WI38 (cell line): Measurements from ENCODE around the gene BABAM2.

ENCODE experiments used
- H3K4me3 ChIP-seq: 2 replicates; pipeline ENCODE4 v1.5.1; 2011; ENCODE audit warnings: low read depth, mild to moderate bottlenecking, control low read depth, low read length
- TF ChIP-seq, protein P1 (sequence below): IDR thresholded peaks from 2 replicates; pipeline ENCODE4 v1.5.1; 2012; ENCODE audit warnings: low read depth, mild to moderate bottlenecking, control low read depth, low read length

Gene BABAM2

DNA sequence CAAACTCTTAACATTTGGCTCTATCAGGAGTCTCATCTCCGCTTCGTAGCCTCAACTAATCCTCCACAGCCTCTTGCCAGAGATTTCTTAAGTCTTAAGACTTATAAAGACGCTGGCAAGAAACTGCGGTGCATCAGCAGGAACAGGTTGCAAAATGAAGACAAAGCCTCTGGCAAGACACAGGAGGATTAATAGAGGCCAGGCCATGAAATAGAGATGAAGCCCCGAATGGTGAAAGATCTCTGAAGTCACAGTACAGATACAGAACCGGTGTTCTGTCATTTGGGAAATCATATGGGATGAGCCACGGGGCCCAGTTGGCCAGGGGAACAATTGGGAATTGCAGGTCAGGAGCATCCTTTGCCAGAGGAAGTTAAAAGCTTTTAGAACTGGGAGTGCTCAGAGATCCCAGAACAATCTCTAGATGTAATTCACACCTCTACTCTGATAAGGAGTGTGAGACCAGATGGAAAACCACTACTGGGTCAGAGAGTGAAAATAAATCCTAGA lies 311.2 kb downstream of the BABAM2 start:
- no peak overlapping the region for H3K4me3 ChIP-seq
- TF ChIP-seq, protein P1, sequence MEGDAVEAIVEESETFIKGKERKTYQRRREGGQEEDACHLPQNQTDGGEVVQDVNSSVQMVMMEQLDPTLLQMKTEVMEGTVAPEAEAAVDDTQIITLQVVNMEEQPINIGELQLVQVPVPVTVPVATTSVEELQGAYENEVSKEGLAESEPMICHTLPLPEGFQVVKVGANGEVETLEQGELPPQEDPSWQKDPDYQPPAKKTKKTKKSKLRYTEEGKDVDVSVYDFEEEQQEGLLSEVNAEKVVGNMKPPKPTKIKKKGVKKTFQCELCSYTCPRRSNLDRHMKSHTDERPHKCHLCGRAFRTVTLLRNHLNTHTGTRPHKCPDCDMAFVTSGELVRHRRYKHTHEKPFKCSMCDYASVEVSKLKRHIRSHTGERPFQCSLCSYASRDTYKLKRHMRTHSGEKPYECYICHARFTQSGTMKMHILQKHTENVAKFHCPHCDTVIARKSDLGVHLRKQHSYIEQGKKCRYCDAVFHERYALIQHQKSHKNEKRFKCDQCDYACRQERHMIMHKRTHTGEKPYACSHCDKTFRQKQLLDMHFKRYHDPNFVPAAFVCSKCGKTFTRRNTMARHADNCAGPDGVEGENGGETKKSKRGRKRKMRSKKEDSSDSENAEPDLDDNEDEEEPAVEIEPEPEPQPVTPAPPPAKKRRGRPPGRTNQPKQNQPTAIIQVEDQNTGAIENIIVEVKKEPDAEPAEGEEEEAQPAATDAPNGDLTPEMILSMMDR = no peak

DNA sequence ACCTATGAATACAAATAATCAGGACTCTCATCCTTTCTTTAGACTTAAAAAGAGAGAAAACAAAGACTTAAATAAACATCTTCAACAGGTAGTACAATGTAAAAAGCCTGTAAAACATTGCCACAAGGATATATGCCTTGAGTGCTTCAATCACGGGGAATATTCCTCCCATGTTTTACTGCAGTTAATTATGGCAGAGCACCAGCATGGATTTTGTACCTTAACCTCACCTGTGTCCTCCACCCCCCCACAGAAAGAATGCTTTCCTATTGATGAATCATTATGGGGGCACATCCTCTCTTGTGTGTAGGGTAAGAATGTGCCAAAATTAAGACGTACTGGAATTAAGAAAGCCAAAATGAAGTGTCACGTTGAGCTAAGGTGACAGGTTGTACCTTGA lies 312.2 kb downstream of the BABAM2 start:
- TF ChIP-seq, protein P1 = no peak
- no peak overlapping the region for H3K4me3 ChIP-seq

DNA sequence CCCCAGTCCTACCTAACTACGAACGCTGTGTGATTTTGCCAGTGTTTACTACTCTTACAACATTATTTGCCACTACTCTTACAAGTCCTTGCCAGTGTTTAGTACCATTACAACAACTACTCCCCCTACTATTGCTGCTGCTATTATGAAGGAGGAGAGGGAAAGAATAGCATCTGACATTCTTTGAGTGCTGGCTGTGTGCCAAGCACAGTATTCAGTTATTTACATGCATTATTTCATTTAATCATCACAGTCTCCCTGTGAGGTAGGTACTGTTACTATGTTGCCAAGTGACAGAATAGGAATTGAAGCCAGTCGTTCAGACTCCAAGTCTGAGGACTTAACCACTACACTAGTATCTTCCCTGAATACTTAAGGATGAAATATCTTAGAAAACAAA lies 316.2 kb downstream of the BABAM2 start:
- TF ChIP-seq, protein P1 = no peak
- H3K4me3 ChIP-seq = no peak overlapping the region

DNA sequence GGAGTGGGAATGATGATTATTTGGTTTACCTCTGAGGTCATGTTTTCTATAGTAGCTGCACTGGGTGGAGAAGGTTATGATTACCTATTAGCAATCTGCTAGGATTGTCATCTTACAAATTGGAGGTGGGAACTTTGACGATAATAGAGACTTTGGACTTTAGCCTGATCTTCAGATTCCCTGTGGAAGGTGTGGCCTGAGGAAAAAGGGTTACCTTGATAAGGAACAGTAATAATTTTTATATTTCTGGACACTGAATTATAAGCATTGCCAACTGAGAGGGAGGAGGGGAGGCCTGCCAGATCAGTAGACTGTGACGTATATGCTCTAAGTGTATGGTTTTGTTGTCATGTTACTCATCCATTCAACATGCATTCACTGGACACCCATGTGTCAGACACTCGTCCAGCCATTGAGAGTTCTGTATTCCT lies 318.7 kb downstream of the BABAM2 start:
- H3K4me3 ChIP-seq = no peak overlapping the region
- TF ChIP-seq, protein P1 = no peak

DNA sequence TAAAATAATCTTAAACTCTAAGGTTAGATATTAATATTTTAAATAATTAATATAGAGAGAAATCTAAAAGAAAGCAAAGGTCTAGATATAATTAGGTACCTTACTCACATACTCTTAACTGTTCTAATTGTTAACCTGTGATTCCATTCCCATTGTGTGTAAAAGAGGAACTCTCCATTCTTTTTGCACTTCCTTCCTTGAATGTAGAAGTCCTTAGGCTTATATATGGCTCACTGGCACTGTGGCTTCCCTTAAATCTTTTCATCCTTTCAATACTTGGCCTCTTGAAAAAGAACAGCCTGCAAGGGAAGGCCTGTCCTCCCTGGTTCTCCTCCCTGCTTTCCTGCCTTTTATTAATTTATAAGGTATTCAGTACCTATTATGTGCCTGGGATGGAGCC lies 319.3 kb downstream of the BABAM2 start:
- TF ChIP-seq, protein P1 = no peak
- H3K4me3 ChIP-seq = no peak overlapping the region

DNA sequence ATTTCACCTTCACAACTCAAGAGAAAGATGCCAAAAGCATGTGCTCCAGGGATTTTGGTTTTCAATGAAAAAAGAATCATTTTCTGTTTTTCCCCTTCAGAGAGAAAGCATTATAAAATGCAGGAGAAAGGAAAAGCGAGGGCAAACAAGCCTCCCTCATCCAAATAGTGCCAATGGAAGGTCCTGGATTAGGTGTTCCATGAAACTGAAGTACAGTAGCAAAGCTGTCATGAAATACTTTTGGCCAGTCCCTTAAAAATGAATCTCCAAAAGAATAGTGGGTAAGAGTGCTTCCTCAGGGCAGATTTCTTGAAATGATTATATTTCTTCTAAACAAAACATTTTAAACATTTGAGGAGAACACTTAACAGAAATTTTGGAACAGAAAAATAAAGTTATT lies 320.0 kb downstream of the BABAM2 start:
- no peak overlapping the region for H3K4me3 ChIP-seq
- TF ChIP-seq, protein P1 = no peak

DNA sequence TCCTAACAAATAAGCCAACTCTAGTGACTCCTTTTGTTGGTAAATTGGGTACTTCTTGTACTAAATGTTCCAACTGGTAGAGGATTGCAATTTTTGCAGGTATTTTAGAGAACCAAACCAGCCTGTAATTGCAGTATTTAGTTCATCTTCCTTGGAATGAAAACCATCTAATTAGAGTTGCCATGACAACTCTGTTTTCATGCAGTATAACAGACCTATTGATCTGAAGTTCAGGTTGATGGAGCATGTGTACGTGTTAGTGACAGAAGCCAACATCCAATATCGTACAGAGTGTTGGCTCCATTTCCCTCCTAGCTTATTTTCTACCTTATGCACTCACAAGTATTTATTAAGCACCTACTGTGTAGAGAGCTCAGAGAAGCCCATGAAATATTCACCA lies 325.8 kb downstream of the BABAM2 start:
- TF ChIP-seq, protein P1 = no peak
- H3K4me3 ChIP-seq = no peak overlapping the region
